Stimulated activated CD4-positive, alpha-beta T cell treated with anti-CD3 and anti-CD28 coated beads, TNF-alpha, amount 100 ng/mL, for 4 hours (primary cell): Measurements from ENCODE around the gene IGSF8.

Source experiments
- DNase-seq, 3 experiments: peaks; one replicate each; pipeline ENCODE4 v3.0.0-alpha.2; 2020; ENCODE audit warnings: low read depth in 3 of 3

Gene IGSF8

GRCh38 chr1:160103658-160104408 is 5.4 kb upstream of the IGSF8 start:
- no peak for DNase-seq

DNA sequence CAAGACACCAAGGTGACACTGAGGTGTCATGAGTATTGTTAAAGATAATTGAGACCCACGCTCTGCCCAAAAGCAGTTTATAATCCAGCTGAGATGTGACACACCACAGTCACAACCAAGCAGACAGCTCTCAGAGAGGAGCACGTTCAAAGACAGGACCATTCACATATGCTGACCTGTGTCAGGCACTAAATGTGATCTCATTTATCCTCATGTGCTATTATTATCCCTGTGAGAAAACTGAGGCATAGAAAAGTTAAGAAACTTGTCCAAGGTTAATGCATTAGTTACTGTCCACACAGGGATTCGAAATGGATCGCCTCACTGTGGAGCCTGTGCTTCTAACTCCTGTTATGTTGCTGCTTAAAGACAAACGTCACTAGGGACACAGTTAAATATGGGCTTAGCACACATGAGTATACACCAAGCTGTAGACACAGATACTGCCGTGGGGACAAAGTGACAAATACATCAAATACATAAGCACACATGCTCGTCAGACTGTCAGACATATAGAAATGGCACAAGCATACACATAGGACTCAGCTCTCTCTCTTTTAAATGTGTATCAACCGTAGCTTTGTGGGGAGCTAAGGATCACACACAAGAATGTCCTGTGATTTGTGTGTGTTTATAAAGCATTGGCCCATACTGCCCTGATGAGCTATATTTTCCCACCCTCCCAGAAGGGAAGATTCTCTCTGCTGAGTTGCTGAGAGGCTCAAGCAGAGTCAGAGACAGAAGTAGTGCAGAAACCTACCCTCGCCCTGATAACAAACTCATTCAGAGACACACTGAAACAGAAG is 3.5 kb upstream of the IGSF8 start:
- DNase-seq = no peak

DNA sequence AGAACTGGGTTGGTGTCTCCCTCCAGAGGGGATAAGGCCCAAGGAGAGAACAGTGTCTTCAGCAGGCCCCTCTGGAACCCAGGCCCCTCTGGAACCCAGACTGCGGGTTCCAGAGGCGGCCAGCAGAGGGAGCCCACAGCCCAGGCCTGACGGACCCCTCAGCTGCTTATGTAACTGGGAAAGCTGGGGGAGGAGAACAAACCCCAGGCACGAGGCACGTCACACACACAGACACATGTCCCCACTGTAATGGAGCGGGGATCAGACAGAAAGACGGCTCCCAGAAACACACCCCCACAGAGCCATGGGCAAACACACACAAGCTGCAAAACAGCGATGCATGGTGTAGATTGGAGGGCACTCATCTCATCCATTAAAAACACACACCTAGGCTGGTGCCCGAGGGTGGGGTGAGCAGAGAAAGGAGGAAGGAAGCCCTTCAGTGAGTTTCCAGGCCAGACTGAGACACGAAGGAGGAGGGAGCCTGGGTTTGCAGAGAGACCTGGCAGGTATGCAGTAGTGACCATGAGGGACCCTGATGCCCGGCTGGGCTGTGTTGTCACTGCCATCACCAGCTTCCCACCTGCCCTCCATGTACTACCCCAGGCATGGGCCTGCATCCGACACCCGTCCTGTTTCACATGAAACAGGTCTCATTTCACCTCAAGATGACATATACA is 2.8 kb upstream of the IGSF8 start:
- DNase-seq = peak; percentile 52 to 65 (median 53)

- no peak for DNase-seq
Observed at GRCh38 chr1:160099716-160100375, 1.4 kb upstream of the IGSF8 start.

DNA sequence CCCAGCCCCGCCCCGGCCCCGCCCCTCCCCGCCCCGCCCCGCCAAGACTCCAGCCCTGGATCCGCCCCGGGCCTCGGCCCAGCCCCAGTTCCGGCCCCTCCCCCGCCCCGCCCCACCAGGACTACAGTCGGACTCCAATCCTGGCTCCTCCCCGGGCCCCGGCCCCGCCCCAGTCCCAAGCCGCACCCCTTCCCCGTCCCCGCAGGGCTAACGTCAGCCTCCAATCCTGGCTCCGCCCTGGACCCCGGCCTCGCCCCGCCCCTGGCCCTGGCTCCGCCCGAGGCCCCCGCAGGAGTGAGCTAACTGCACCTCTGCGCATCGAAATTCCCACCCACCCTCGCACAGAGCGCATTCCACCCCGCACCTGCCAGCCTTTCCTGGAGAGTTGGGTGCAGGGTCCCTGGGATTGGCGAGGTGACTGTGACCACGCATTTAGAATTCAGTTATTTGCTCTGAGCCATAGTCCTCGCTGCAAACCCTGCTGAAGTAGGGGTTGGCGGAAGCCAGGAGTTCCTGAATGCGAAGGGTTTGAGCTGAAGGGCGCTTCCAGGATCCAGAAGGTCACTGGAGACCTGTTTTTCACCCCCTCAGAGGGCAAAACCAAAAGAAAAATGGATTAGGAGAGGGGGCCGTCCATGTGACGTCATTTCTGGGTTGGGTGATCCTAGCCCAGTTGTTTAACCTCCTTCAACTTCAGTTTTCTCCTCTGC is 588 bp upstream of the IGSF8 start:
- peak; percentile 98 to 99 (median 98) for DNase-seq

DNA sequence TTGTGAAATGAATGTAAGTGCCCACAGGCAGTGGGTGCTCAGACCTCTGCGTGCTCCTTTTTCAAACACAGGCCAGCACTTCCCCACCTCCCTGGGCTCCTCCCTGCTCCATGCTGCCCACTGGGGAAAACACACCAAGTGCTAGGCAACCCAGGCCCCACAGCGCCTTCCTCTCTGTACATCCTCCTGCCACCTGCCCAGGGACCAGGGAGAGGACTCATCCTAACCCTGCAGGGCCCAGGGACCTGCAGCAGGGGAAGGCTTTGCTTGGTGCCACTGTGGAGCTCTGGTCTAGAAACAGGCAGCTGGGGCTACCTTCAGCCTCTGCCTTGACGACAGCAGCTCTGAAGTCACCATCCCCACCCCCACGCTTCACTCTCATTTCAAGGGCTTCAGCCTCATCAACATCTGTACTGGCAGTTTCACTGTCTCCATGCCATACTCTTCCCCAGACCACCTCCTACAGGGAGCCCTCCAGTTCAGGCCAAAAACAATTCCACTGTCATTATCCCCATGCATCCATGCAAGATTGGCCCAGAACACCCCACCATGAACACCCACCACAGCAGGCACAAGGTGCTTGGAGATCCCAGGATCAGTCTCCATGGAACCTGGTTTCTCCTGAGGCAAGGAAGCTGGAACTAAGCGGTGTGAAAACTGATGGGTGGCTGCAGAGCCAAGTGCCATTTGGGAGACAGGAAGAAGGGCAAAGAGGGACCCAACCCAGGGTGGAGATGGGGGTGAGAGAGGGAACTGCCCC is 1.1 kb downstream of the IGSF8 start:
- no peak for DNase-seq

DNA sequence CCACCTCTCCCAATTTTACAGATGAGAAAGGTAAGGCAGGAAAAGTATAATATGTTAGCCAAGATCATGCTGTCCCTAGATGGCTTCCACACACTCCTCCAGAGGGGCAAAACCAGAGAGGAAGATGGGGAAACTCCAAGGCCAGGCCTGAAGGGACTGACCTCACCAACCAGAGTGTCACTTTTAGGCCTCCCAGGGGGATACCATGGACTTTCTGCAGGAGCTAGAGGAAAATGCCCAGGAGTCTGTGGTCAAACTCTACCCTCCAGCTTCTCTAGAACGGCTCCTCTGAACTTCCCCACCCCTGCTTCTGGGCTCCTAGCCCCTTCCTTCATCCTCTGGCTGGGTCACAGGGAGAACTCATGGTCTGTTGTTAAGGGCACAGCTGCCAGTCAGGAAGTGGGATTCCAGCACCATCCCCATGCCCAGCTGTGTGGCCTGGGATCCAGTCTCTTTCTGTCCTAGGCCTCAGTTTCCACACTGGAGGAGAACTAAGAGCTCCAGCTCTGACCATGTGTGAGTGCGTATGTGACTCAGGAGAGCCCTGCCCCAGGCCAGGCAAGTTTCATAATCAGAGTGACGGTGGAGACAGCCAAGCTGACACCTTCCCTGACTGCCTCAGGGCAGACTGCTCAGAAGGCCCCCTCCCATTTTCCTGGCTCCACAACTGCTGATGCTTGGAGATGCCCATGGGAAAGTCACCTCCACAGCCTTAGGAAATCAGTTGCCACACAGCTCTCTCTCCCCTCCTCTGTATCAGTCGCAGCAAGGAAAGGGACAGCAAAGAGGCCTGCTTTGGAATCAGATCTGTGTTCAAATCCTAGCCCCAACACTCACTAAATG is 1.9 kb downstream of the IGSF8 start:
- DNase-seq = no peak

GRCh38 chr1:160095382-160096105 is 2.9 kb downstream of the IGSF8 start:
- no peak for DNase-seq

GRCh38 chr1:160094806-160095205 is 3.6 kb downstream of the IGSF8 start:
- DNase-seq = no peak

DNA sequence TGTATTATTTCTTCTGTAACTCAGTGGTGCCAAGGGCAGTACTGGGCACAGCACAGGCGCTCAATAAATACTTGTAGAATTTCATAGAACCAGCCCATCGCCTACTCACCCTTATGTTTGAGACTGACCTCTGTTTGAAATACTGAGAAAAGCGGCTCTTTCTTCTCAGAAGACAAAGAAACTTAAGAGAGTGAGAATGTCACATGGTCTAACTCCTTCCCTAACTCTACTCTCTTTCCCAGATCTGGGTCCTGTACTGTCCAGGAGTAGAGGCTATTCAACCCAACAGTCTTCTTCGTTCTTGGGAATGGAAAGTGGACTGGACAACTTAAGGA is 4.2 kb downstream of the IGSF8 start:
- DNase-seq = no peak

DNA sequence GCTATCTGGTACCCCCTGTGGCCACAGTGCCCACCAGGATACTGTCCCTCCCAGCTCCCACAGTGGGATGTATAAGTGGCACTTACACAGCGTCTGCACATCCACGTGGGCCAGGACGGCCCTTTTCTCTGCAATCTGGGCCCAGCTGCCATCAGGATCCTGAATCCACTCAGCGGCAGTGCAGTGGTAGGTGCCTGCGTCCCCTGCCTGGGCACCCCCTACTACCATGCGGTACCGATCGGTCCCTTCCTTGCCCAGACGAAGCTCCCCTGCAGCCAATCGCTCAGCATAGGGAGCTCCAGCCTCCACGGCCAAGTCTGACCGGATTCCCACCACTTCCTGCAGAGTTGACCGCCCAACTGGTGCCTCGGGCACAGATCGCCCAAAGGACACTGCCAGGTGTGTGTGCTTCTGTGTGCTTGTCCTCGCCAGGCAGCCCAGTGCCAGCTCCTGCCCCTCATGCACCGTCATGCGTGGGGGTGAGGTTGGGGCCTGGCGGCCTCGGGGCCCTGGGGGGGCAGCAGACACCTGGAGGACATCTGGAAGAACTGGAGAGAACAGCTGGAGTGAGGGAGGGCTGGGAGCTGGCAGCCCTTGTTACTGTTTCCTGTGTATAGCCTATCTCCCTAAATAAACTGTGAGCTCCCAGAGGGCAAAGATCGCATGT is 4.7 kb downstream of the IGSF8 start:
- no peak for DNase-seq

- DNase-seq = no peak
Observed at GRCh38 chr1:160093069-160093395, 5.4 kb downstream of the IGSF8 start.

DNA sequence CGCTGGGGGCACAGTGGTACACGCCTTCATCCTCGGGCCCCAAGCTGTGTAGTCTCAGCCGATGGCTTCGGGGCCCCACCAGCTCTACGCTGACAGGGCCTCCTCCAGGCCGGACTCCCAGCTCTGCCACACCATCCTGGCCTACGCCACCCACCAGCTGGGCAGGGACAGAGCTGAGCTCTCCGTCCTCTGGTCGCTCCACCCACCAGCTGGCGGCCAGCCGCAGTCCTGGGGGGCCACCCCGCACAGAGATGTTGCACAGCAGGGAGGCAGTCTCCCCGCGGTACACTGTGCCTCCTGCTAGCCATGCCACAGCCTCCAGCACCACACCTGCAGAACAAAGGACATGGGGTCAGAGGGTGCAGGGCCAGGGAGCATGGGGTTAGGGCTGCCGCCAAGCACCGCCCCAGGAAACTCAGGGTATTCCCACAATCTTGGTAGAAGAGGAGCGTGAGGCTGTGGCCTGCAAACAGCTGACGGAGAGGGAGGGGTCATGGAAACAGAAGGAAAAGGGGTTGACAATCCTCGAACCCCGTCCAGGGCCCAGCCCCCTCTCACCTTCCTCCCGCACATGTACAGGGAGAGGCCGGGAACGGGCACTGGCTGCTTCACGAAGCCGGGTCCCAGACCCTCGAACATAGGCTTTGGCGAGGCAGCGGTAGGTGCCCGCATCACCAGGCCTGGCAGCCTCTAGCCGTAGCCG is 5.9 kb downstream of the IGSF8 start:
- no peak for DNase-seq

DNA sequence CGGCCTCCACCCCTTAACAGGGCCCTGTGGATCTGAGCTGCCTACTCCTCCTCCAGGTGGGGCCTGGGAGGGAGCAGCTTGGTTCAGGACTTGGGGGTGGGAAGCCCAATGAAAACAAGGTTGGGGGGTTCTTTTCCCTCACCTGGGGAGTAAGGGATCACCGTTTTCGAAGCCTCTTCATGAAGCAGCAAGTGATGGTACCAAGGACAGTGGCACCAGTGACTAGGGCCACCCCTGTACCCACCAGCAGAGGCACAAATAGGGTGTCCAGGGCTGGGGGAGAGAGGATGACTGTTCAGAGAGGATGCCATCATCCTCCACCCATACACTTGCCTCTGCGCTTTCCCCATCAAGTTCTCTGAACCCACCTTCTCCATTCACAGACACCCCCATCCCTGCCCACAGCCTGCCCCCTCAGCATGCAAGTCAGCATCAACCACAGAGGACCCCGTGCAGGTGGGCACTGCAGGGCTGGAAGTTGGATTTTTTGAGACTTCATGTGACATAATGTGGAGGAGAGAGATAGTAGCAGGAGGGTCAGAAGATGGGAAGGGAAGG is 6.7 kb downstream of the IGSF8 start:
- no peak for DNase-seq

DNA sequence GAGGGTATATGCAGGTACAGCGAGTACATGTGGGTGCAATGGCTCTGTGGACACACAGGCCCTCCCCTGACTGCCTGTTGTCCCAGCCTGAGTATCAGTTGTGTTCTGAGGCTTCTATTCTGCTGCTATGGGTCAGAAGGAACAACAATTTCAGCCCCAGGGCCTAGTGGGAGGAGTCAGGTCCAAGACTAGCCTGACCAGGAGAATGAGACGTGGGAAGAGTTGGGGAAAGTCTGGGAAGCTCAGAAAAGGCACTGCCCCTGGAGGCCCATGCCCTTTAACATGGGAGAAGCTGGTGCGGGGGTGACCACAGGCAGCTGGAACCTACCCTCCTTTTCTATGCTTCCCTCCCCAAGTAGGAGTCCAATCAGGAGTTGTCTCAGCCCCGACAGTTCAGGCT is 7.7 kb downstream of the IGSF8 start:
- DNase-seq = no peak

DNA sequence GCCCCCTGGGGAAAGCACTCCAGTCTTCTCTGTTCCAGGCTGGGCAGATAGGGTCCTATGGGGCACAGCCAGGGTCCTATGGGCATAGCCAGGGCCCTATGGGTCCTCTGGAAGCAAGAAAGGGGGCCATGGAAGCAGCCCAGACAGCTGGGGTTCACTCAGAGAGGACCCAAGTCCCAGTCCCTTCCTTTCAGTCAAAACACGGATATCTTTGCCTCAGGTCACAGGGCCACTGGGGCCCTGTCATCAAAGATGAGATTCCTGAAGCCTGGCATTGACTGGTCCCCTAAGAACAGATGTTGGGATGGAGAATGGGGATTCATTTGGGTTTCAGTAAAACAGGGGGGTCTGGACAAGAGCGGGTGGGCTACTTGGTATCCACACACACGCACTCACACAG is 8.5 kb downstream of the IGSF8 start:
- DNase-seq = no peak

GRCh38 chr1:160087118-160087662 is 11.2 kb downstream of the IGSF8 start:
- DNase-seq = no peak

- no peak for DNase-seq
Observed at GRCh38 chr1:160086456-160086892, 11.9 kb downstream of the IGSF8 start.
